NCI-H1417 treated with DMSO at 0.1 percent for 48 hours (cell line): Measurements from ENCODE around the gene TMEM221.

Source experiments
- DNase-seq: peaks from one replicate; lab custom pipeline; 2025; lab: John Stamatoyannopoulos, UW

TMEM221 gene

DNA sequence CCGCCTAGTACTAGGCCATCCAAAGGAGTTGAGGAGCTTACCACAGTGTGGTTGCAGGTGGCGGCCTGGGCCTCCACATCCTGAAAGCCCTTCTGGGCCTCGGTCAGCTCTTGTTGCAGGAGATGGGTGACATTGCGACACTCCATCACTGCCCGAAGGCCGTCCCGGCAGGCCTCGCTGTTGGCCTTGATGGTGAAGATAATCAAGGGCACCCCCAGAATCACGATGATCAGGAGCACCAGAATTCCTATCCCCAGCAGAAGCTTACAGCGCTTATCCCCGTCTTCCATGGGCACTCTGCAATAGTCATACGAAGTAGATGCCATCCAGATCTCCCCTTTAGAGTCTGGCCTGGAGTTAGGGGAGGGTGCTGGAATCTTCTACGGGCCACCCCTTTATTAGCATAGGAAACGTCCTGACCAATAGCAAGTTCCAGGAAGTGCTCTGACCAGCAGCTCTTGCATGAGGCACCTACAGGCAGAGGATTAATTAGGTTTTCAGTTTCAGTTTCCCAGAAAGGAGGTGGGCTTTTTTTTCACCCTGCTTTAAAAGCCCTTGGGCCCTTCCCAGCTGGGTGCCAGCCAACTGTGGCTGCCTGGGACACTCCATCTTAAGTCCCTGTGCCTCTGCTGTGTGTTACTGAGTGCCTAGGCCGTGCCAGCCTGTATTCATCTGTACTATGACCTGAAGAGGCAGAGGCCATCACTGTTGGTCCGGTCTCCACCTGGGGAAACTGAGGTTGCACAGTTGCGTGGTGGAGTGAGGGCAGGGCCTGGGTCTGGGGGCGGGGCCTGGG is 43.0 kb downstream of the TMEM221 start, which contains the start of gene BST2:
TSS of gene BST2 (minus strand) at position 381 of the 796 bp plus-strand sequence. CDS start at position 326, 55 bp downstream.
- DNase-seq, result no peak

GRCh38 chr19:17404621-17405249 is 43.7 kb downstream of the TMEM221 start:
- no peak for DNase-seq

GRCh38 chr19:17404015-17404414 is 44.5 kb downstream of the TMEM221 start:
- no peak for DNase-seq

DNA sequence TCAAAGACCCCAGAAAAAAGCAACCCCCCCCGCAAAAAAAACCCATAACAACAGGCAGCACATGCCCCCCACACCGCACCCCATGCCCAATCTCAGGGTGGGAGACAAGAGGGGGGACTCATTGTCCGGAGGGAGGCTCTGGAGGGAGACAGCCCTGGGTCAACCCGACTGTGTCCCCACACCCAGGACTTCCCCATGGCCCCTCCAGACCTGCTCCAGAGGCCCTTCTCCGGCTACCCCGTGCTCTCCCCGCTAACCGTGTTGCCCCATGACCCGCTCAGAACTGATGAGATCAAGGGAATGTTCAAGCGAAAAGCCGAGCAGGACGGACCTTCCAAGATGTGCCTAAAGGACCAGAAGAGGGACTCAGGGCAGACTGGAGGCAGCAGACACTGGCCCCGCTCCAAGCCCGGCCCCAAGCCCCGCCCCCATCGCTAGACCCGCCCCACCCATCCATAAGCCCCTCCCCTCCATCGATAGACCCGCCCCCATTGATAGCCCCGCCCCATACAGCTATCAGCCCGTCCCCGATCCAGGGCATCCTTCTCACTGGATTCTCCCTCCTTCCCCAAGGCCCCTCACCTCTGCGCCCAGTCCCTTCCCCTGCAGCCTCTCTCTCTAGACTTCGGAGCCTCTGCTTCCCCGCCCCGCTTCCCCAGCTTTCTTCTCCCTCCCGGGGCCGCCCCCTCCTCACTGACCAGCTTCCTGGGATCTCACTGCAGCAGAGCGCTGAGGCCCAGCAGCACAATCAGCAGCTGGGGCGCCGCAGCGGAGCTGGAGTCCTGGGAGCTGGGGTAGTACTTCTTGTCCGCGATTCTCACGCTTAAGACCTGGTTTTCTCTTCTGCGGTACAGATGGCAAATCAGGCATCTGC is 45.2 kb downstream of the TMEM221 start:
- DNase-seq, result no peak

DNA sequence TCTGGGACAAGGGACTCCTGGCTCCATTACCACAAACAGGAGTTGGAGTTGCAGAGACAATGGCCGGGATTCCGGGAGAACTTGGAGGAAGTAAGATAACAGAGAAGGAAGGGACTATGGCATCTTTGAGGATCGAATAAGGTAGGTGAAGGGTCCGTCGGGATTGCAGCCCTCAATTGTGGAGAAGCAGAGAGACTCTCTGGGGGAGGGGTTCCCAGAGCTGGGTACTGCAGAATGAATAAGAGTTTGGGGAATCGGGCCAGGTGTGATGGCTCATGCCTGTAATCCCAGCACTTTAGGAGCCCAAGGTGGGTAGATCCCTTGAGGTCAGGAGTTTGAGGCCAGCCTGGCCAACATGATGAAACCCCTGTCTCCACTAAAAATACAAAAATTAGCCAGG is 46.8 kb downstream of the TMEM221 start:
- DNase-seq, result no peak

DNA sequence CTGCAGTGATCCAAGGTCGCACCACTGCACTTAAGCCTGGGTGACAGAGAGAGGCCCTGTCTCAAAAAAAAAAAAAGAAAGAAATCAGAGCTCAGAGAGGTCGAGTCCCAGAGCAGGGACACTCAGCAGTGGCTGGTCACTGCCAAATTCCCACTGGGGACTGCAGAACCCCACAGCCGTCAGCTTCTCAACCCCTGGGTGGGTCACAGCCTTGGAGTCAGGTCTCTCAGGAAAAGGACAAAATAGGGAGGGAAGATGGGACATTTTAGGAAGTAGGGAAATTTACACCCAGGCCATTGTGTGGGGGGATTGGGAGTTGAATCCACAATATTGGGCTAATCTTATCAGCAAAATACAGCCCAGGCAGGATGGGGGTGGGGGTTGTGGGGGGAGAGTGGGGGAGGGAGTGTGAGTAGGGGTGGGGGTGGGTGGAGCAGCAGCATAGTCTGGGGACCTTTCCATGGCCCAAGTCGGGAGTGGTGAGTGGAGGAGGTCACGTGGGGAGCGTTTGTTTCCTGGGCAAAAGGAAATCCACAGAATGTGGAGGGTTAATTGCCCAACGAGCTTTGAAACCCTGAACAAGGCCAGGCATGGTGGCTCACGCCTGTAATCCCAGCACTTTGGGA is 49.5 kb downstream of the TMEM221 start:
- no peak for DNase-seq

DNA sequence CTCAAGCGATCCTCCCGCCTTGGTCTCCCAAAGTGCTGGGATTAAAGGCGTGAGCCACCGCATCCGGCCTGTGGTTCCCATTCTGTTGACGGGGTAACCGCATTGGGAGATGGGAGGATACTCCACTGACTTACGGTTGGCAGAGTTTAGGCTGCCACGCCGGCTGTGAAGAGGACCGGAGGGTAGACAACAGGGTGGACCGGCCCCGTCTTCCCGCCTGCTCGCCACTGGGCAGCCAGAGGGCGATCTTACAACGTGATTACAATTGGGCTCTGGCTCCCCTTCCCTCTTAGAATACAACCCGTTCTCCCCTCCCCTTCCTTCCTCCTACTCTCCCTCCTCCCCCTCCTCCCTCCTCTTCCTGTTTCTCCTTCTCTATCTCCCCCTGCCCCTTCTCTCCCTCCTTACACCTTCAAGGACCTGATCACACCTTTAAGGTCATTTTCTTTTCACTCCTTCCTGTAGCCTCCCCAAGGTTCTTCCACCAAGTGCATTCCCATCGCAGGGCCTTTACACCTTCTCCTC is 53.5 kb downstream of the TMEM221 start:
- DNase-seq, result no peak

GRCh38 chr19:17393914-17394313 is 54.6 kb downstream of the TMEM221 start, which contains the start of gene CCDC194:
Gene CCDC194 (minus strand): TSS chr19:17394196. CDS start chr19:17394158, 38 bp downstream.
- DNase-seq, result no peak

DNA sequence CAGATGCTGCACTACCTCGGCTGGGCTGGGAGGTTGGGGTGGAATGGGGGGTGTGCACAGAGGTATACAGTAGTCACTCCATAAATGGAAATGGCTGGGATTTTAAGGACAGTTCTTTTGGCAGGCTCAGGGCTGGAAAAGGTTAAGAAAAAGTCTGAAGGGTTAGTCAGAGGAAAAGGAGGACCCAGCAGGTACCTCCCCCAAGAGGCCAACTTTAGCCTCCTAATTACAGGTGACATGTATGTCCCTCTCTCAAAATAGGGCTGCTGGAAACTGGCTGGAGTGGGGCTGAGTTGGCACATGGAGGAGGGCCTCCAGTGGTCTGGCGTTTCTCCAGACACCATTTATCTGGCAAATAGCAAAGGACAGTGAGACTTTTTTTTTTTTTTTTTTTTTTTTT is 55.5 kb downstream of the TMEM221 start:
- no peak for DNase-seq

- no peak for DNase-seq
Measured at GRCh38 chr19:17391371-17392151, 56.9 kb downstream of the TMEM221 start.

- peak; percentile 41 for DNase-seq
Measured at GRCh38 chr19:17390665-17391370, 57.6 kb downstream of the TMEM221 start.

- DNase-seq, result no peak
Measured at GRCh38 chr19:17389957-17390664, 58.4 kb downstream of the TMEM221 start.

GRCh38 chr19:17389288-17389687 is 59.2 kb downstream of the TMEM221 start:
- DNase-seq, result no peak

- no peak for DNase-seq
Measured at GRCh38 chr19:17385878-17386611, 62.4 kb downstream of the TMEM221 start.
